C4-2B (cell line): ENCODE data around the gene FBXL17.

Experiments used
- H3K27ac ChIP-seq: fragments of 450-650 bp; 2 replicates; pipeline ENCODE4 v1.5.1; 2017
- CTCF ChIP-seq: fragments of 450-650 bp; conservative IDR thresholded peaks from 2 replicates; pipeline ENCODE4 v1.5.1; 2017; ENCODE audit warnings: mild to moderate bottlenecking
- ZFX ChIP-seq: fragments of 450-650 bp; IDR thresholded peaks from 2 replicates; pipeline ENCODE4 v1.6.1; 2017

Gene FBXL17

GRCh38 chr5:108141676-108142075, 240.2 kb downstream of the FBXL17 start:
- no peak overlapping the region for H3K27ac ChIP-seq
- TF ChIP-seq CTCF, result no peak
- no peak for TF ChIP-seq ZFX

GRCh38 chr5:108136493-108136892, 245.4 kb downstream of the FBXL17 start:
- TF ChIP-seq ZFX (no peak), CTCF (no peak)
- H3K27ac ChIP-seq, result no peak overlapping the region

- no peak for TF ChIP-seq CTCF
- no peak for TF ChIP-seq ZFX
- no peak overlapping the region for H3K27ac ChIP-seq
These were observed 252.8 kb downstream of the FBXL17 start for GRCh38 chr5:108129129-108129528.

- no peak overlapping the region for H3K27ac ChIP-seq
- TF ChIP-seq CTCF, result no peak
- no peak for TF ChIP-seq ZFX
These were observed 256.0 kb downstream of the FBXL17 start for GRCh38 chr5:108125771-108126511.

GRCh38 chr5:108124596-108124995, 257.3 kb downstream of the FBXL17 start:
- H3K27ac ChIP-seq, result no peak overlapping the region
- TF ChIP-seq ZFX (no peak), CTCF (no peak)

GRCh38 chr5:108122702-108123101, 259.2 kb downstream of the FBXL17 start:
- peak overlapping the region; percentile 42; the same call in 1 of the 2 replicates for H3K27ac ChIP-seq
- TF ChIP-seq ZFX (no peak), CTCF (no peak)

GRCh38 chr5:108118813-108119514, 262.9 kb downstream of the FBXL17 start:
- TF ChIP-seq CTCF (no peak), ZFX (no peak)
- H3K27ac ChIP-seq, result no peak overlapping the region; the same call in 1 of the 2 replicates
